RWPE2 (cell line): ENCODE results near the gene ANKRD16.
"Not testable (repeated sequence)": the region's sequence is repeated elsewhere in the genome, so short reads cannot be mapped to it uniquely, and the experiment has no call there.

Experiments used
- ATAC-seq: fragments of 200-7000 bp; cut with Tn5 transposase; 3 replicates; pipeline ENCODE4 v1.9.1; 2021; ENCODE audit warnings: low read depth
- DNase-seq: peaks from one replicate; pipeline ENCODE4 v3.0.0-alpha.2; 2020; ENCODE audit warnings: low spot score
- H3K27ac ChIP-seq: fragments of 450-650 bp; 2 replicates; pipeline ENCODE4 v1.5.1; 2017; ENCODE audit warnings: mild to moderate bottlenecking; ENCODE audit not compliant: poor library complexity, severe bottlenecking
- H3K27me3 ChIP-seq: fragments of 250-450 bp; sonication (Bioruptor Pico); 2 replicates; pipeline ENCODE4 v1.5.1; 2021; ENCODE audit warnings: mild to moderate bottlenecking, moderate library complexity; ENCODE audit not compliant: insufficient read depth, poor library complexity, severe bottlenecking
- H3K36me3 ChIP-seq: fragments of 250-450 bp; sonication (Bioruptor Pico); 2 replicates; pipeline ENCODE4 v1.5.1; 2020; ENCODE audit warnings: low read depth, mild to moderate bottlenecking, moderate library complexity
- H3K4me1 ChIP-seq: fragments of 250-450 bp; sonication (Bioruptor Pico); 2 replicates; pipeline ENCODE4 v1.5.1; 2021; ENCODE audit warnings: mild to moderate bottlenecking, moderate library complexity; ENCODE audit not compliant: insufficient read depth, poor library complexity, severe bottlenecking
- H3K4me3 ChIP-seq: fragments of 250-450 bp; sonication (Bioruptor Pico); 2 replicates; pipeline ENCODE4 v1.5.1; 2021; ENCODE audit warnings: mild to moderate bottlenecking, moderate library complexity; ENCODE audit not compliant: severe bottlenecking
- H3K9me3 ChIP-seq: fragments of 250-450 bp; sonication (Bioruptor Pico); 2 replicates; pipeline ENCODE4 v1.5.1; 2021; ENCODE audit warnings: mild to moderate bottlenecking, moderate library complexity; ENCODE audit not compliant: severe bottlenecking
- CTCF ChIP-seq: fragments of 450-650 bp; IDR thresholded peaks from one replicate; pipeline ENCODE4 v1.5.1; 2017; ENCODE audit warnings: mild to moderate bottlenecking, moderate library complexity; ENCODE audit not compliant: poor library complexity, severe bottlenecking

ANKRD16 gene

DNA sequence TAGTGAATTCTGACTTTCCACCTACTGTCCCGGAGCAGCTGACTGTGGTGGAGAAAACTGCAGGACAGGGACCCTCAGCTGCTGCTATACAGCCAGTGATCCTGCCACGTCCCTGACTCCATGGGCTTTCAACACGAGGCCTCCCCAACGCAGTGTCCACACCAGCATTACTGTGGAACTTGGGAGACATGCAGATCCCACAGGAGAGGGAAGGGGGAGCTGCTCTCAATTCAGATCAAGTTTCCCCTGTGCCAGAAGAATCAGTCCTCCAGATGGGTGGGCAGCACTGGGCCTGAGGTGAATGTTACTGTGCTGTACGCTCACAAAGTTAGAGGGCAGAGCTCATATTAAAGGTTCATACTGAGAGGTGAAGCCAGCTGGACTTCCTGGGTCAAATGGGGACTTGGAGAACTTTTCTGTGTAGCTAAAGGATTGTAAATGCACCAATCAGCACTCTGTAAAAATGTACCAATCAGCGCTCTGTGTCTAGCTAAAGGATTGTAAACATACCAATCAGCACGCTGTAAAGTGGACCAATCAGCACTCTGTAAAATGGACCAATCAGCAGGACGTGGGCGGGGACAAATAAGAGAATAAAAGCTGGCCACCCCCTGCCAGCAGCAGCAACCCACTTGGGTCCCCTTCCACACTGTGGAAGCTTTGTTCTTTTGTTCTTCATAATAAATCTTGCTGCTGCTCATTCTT is 26.6 kb downstream of the ANKRD16 start:
- ATAC-seq, H3K9me3 ChIP-seq, DNase-seq, H3K27ac ChIP-seq, H3K4me3 ChIP-seq, H3K27me3 ChIP-seq, H3K36me3 ChIP-seq, H3K4me1 ChIP-seq: not testable (repeated sequence)

DNA sequence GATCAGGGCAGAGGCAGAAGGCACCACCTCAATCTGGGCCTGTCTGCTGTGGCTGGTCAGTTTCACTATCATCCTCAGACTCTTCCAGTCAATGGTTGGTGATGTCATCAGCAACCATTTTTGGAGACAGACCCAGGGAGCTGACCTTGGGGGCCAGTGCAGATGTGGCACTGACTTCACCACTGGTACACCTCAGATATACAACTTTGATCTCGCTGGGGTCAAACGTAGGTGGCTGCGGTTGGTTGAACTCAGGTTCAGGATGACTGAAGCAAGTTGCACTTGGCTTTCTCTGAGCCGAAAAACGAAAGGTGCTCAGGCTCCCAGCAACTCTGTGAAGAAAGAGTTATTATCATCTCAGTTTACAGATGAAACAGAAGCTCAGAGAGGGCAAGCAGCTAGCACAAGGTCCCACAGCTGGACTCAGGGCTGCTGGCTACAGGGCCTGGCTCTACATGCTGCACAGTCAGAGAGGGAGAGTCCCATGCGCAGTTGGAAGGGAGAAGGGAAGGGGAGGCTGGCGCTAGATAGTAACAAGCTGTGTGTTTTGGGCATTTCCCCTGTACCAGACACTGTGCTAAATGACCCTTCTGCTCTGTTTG is 27.2 kb downstream of the ANKRD16 start:
- no peak for ATAC-seq
- H3K27me3 ChIP-seq: no peaks in the 10 kb centered on the region

GRCh38 chr10:5860066-5860465 is 29.6 kb downstream of the ANKRD16 start:
- H3K27ac ChIP-seq: no peak overlapping the region
- no peak overlapping the region for H3K4me3 ChIP-seq
- no peak for TF ChIP-seq CTCF
- peaks cover 6% of the 10 kb centered on the region for H3K4me1 ChIP-seq
- DNase-seq (no peak), ATAC-seq (no peak)
- H3K36me3 ChIP-seq: no peaks in the 10 kb centered on the region
- H3K9me3 ChIP-seq: no peaks in the 10 kb centered on the region
- H3K27me3 ChIP-seq: no peaks in the 10 kb centered on the region

More for the DNA sequence above, 27.2 kb downstream of the ANKRD16 start:
- Histone ChIP-seq H3K4me3 (no peak overlapping the region), H3K4me1 (peaks cover 6% of the 10 kb centered on the region), H3K36me3 (no peaks in the 10 kb centered on the region), H3K9me3 (no peaks in the 10 kb centered on the region), H3K27ac (no peak overlapping the region)
- TF ChIP-seq CTCF: no peak
- DNase-seq: no peak

- no peaks in the 10 kb centered on the region for H3K36me3 ChIP-seq
- H3K4me1 ChIP-seq: peaks cover 6% of the 10 kb centered on the region
- no peak overlapping the region for H3K27ac ChIP-seq
- no peak for TF ChIP-seq CTCF
- no peak for ATAC-seq
- DNase-seq: no peak
- no peak overlapping the region for H3K4me3 ChIP-seq
- H3K27me3 ChIP-seq: no peaks in the 10 kb centered on the region
- no peaks in the 10 kb centered on the region for H3K9me3 ChIP-seq
Observed at GRCh38 chr10:5858811-5859210, 30.9 kb downstream of the ANKRD16 start.

DNA sequence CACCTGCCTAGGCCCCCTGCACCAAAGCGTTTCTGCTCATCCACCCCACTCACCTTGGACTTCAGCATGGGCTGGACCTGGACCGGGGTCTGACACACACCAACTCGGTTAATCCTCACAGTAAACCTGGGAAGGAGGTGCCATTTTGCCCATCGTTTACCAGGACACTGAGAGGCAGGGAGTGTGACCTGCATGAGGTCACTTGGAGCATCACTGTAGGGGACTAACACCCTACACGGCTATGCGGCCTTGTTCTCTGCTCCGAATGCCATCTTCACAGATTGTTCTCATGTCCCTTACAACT is 33.0 kb downstream of the ANKRD16 start:
- no peak for ATAC-seq
- Histone ChIP-seq H3K4me1 (peaks cover 6% of the 10 kb centered on the region), H3K36me3 (no peaks in the 10 kb centered on the region), H3K27ac (no peak overlapping the region), H3K4me3 (no peak overlapping the region), H3K27me3 (no peaks in the 10 kb centered on the region), H3K9me3 (no peaks in the 10 kb centered on the region)
- no peak for DNase-seq
- no peak for TF ChIP-seq CTCF
